NCI-H460 (cell line): ENCODE measurements around the gene GALNT13. TPM values are rescaled to one million over a fixed set of nuclear protein-coding genes. Genes with fewer than 3 reads are reported as not detected.

Experiments
- DNase-seq: peaks from one replicate; pipeline ENCODE4 v3.0.0-alpha.2; 2016; ENCODE audit warnings: low read depth; ENCODE audit errors: extremely low read depth
- polyA plus RNA-seq: library from polyadenylated mRNA; depleted of rRNA; stranded (reverse); fragments of >200 nt; gene quantifications from 2 replicates; pipeline ENCODE4 v1.2.3, GENCODE V29; 2014; cell fraction: nucleus; rRNA removed
- total RNA-seq: library from RNA; depleted of rRNA; stranded (reverse); fragments of >200 nt; shearing (Covaris generic); gene quantifications from 2 replicates; pipeline ENCODE4 v1.2.3, GENCODE V29; 2014; rRNA removed

Gene GALNT13
- total RNA-seq: 30.7 and 35.1 TPM in 2 replicates
- 21.5 and 36.1 TPM in 2 replicates for polyA plus RNA-seq

DNA sequence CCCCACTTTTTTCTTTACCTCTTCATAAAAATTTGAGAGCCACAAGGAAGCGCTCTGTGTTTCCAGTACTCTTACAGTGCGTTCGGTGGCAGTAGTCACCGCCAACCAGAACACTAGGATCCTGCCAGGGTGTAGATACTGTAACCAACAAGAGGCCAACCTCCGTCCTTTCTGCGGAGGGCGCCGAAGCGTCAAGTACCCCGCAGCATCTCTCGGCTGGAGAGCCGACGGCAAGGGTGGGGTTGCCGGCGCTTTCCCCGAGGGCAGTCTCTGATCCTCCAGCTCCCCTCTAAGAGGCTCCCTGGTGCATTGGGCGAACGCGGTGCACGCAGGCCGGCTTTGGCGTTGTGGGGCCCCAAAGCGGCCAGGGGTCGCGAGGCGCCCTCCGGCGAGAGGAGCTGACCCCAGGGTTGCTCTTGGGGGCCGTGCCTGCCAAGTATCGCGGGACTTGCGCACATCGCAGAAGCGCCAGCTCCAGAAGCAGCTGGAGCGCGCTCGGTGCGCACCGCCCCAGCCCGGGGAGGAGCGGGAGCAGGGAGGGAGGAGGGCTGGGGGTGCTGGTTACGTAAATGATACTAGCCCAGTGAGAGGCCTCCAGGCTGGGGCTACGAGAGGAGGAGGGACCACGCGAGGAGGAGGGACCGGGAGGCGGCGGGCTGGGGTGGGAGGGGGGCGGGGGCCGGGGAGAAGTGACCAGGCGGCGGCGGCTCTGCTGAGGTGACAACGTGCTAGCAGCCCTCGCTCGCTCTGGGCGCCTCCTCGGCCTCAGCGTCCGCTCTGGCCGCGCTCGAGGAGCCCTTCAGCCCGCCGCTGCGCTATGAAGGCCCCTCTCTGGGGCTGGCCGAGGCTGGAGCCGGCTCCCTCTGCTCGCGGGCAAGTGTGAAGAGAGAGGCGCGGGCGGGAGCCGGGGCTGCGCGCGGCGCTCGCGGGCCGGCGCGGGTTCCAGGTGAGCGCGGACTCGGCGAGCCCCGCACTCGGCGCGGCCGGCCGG is at the start of gene GALNT13:
TSS of gene GALNT13 (plus strand) at position 692 of the 991 bp plus-strand sequence.
- peak; percentile 96 for DNase-seq

DNA sequence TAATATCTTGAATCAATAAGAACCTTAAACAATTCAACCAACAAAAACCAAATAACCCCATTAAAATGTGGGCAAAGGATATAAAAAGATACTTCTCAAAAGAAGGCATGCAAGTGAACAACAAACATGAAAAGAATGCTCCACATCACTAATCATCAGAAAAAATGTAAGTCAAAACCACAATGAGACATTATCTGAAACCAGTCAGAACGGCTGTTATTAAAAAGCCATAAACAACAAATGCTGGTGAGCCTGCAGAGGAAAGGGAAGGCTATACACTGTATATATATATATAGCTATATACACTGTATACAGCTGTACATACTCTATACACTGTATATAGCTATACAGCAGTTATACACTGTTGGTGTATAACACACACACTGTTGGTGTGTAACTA is 47.8 kb upstream of the GALNT13 start:
- DNase-seq: no peak

DNA sequence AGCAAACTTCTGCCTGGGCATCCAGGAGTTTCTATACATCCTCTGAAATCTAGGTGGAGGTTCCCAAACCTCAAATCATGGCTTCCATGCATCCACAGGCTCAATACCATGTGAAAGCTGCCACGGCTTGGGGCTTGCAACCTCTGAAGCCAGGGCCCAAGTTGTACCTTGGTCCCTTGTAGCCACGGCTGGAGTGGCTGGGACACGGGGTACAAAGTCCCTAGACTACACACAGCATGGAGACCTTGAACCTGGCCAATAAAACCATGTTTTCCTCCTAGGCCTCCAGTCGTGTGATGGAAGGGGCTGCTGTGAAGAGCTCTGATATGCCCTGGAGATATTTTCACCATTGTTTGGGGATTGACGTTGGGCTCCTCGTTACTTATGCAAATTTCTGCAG is 43.4 kb upstream of the GALNT13 start:
- DNase-seq: no peak

DNA sequence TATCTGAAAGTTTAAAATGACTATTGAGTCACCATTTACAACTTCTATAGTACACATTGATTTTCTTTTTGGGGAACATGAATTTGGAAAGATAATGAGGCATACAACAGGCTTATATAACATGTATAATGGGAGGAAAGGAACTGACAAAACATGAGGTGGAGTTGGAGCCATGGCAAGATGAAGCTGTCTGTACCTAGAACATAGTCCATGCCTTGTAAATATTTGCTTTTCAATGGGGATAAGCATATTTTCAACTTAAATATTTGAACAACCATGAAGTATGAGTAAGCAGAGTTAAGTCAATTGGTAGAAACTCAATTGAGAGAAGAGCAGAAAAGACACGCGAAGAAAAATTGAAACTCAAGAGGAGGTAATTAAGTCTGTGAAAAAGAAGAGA is 37.1 kb upstream of the GALNT13 start:
- no peak for DNase-seq

DNA sequence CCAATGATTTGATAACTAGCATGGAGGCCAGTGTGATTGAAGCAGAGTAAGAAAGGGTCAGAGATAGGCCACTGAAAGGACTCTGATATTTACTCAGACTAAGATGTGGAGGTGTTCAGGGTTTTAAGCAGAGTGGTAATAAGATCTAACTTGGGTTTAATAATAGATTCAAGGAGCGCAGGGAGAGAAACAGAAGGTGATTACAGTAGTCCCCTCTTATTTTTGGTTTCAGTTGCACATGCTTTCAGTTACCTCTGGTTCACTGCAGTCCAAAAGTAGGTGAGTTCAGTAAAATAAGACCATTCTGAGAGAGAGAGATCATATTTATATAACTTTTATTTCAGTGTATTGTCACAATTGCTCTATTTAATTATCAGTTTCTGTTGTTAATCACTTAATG is 13.5 kb upstream of the GALNT13 start:
- DNase-seq: no peak

DNA sequence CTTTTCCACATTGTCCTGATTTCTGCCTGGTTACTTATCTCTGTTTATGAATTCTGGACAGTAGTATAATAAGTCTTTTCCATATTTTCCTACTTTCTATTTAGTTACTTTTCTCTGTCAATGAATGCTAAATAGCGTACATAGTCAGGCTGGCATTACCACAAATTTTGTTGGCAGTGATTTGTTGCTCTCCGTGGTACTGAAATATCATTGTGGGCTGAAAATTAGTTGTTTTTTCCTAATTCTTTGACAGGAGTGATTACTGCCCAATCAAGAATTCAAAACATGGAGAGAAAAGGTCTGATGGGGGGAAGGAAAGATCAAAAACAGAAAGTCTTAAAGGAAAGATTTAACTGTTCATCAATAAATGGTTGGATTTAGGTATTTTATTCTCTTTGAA is 7.7 kb upstream of the GALNT13 start:
- DNase-seq: no peak

DNA sequence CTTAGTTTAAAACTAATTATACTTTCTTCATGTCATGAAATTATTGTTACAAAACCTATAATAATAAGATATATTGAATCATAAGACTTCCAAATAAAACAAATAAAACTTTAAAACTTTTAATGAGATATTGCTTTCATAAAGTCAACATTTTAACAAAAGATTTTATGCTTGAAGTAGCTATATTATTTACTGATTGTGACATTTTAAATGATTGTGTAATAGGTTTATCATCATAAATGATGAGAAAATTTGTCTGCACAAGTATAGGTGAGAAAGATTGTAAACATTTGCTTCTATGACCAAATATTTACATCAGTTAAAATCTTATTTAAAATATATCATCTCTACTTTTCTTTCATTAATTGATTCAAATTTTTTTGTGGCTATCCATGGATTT is 5.1 kb upstream of the GALNT13 start:
- DNase-seq: no peak

DNA sequence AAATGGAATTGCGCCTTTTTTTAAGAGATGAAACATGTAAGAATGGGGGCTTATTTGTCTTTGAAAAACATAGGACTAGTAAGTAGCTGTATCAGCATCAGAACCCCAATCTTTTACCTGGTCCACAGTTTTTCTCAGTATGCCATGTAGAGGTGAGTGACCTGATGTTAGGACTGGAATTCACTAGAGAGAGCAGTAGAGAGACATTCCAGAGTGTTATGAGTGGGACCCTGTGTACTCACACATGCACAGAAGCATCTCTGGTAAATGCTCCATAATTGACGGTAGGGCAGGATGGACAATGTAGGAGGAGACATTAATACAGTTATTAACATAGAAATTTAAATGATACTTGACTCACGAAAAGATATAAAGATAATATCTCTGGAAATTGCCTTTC is 1.4 kb upstream of the GALNT13 start:
- peak; percentile 52 for DNase-seq

DNA sequence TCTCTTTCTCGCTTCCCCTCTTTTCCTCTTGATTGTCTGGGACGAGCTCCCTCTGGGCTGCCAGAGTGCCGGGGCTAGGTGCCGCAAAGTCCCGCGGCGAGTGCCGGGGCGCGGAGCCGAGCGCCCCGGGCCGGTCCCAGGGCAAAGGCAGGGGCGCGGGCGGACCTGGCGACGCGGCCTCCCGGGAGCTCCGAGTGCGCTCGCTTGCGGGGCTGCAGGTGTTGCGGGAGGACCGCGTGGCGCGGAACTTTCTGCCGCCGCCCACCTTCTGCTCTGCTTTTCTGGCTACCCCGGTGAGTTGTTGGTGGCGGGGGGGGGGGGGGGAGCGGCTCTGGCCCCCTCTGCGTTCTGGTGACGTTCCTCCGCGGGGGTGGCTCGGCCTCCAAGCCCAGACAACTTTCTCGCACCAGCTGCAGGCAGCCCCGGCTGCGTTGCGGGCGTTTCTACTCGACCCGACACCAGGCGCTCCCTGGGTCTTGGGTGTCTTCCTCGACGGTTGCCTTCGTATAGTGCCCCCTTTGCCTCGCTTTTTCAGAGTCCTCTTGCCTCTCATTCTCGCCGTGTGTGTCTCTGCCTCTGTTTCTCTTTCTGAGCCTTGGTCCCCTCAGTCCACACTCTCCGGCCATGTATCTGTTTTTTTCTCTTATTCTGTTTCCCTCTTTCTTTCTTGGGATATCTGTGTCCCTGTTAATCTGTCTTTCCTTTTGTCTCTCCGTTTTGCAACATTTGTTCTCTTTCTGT is 759 bp downstream of the GALNT13 start:
- no peak for DNase-seq

DNA sequence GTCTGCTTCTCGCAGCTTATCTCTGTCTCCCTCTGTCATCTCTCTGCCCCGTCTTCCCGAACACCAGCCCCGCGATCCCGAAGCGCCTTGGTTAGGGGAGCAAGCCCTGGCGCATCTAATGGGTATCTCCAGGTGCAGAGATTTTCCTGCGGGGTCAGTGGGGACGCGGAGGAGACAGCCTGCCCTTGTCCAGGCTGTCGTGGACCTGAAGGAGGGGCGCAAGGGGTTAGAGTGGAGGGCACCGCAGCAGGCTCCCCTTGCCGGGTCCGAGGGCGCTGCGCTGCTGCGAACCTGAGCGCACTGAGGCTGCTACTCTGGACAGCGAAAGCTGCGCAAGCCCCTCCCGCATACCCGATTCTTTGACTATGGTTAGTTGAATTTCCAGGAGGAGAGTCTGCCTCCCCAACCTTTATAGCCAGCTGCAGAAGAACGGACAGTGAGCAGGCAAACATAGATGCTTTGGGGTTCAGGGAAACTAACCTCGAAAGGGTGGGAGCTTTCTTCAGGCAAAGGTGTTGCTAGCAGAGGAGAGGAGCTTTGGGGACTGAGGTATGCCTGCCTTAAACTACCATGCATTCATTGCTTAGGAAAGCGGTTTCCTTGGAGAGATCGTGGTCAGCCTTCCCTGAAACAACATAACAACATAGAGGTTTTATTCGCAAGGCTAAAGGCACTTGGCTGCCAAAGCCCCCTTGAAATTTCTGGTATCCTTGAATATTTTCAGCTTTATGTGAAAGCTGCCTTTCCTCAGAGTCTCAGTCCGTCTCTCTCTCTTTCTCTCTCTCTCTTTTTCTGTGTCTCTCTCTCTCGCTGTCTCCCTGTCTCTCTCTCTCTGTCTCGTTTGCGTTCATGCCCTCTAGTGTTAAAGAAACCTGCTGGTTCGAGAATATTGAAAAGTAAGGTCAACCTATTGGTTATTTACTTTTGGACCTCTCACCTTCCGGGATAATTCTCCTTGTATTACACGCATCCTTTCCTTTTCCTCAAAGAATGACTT is 1.6 kb downstream of the GALNT13 start:
- peak; percentile 36 for DNase-seq

DNA sequence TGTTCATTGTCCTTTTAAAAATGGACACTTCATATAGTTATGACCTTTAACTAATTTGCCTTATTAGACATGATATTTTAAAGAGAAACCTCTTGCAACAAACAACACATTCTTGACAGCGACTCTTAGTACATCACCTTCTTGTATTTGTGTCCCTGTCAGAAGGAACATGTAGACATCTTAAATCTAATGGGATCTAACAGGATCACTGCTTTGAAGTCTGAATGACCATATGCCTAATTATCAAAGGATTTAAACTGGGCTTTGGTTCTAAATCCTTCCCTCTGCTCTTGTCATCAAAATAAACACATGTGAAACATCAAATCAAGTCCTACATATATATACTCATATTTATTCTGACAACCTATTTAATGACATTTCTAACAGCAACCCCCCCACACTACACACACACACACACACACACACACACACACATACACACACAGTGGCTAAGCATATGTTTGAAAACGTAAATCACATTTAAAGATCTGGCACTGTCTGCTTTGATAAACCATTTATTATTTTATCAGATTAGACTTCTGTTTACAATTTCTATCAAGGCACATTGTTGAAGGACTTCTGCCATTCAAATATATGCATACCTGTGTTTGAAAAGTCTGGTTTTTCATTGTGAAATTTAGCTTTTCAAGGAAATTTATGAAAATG is 4.2 kb downstream of the GALNT13 start:
- DNase-seq: no peak

DNA sequence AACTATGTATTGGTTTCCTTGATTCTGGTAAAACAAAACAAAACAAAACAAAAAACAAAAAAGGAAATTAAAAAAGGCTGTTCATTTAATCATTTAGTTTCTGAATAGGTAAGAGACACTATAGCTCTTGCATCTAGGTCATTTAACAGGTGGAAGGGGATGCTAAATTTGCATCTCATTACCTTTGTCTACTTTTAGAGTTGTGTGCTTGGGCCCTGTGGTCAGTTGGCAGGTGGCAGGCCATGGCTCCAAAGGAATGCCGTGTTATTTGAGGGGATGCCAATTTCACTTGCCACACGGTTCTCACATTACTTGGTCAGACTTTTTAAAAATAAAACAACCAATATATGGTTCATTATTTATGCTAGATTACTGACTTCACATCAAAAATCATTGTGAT is 9.2 kb downstream of the GALNT13 start:
- no peak for DNase-seq

DNA sequence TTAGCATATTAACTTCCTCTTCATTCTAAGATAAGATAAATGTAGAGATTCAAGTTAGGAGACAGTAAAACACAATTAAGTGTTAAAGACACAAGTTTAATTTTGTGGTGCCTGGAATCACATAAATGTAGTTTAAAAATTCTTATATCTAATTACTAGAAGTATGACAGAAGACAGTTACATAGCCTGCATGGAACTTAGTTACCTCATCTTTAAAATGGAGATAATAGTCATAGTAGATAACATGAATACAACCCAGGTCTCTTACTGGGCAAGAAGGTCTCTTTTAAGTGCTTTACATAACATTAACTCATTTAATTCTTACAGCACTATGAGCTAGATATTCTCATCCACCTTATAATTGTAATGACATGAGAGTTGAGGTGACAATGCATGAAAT is 15.1 kb downstream of the GALNT13 start:
- DNase-seq: no peak

DNA sequence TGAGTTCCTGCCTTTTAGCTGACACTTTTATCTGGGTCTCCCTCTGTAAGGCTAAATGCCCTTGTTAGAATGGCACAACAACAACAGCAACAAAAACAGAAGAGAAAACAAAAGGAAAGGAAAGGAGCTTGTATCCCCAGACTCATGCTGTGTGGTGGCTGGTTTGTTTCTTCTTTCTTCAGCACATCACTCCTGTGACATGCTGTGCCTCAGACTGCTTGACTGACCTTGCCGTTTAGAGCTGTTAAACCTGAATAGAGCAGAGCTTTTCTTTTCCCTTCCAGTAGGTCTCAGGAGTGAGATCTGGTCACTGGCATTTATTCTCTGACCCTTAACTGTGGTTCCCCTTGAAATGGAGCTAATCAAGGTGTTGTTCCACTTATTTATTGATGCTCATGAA is 18.9 kb downstream of the GALNT13 start:
- DNase-seq: no peak

DNA sequence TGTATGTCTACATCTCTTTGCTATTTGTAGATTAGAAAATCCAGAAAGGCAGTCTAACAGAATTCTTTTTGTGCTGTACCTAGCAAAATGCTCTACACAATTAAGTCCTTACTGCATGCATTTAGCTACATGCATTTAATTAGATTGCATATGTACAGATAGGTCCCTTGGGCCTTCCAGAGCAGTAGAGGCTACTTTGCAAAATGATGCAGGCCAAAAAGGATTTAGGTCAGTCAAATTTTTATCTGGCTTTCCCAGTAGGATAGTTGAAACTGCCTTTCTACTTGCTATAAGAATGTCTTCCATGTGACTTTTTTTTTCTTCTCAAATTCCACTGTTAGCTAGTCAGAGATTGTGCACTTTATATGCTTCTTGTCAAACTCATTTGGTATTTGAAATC is 19.3 kb downstream of the GALNT13 start:
- no peak for DNase-seq

DNA sequence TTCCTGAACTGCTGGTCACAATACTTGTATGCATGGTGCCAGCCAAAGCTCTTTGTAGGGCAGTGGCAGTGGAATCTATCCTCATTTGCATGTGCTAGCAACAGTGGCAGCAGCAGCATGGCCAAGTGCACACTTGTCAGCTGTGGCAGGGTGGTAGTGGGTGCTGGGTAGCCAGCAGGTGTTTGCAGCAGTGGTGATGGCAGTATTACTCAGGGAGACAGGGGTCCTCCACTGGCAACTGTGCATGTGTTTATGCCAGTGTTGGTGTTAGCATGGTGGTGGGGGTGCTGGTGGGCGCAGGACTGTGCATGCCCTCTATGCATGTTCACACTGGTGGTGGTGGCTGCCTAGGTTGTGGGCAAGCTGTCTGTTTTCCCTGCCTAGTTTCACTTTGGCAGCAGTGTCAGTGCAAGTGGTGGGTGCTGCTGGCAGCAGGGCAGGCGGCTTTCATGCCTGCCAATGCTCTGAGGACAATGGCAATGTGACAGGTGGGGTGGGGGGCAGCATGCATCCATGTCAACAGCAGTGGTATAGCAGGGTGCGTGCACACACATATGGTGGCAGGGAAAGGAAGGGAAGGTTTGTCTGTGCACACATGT is 41.2 kb downstream of the GALNT13 start:
- DNase-seq: no peak

DNA sequence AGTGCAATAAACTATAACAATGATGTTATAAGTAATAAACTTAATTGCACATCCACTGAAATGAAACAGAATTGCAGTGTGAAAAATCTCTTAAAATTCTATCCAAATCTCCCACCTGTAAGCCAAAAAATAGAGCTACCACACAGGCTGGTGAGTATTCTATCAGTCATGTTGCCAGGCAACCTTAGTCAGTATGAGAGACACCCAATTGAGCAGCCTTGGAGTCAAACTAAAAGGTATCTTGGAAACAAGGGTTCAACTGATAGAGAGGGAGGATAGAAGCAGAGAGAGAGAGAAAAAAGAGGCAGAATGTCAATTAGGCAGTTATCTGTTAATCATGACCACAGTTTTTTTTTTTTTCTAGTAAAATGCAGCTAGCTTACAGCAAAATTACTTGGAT is 45.8 kb downstream of the GALNT13 start:
- no peak for DNase-seq

DNA sequence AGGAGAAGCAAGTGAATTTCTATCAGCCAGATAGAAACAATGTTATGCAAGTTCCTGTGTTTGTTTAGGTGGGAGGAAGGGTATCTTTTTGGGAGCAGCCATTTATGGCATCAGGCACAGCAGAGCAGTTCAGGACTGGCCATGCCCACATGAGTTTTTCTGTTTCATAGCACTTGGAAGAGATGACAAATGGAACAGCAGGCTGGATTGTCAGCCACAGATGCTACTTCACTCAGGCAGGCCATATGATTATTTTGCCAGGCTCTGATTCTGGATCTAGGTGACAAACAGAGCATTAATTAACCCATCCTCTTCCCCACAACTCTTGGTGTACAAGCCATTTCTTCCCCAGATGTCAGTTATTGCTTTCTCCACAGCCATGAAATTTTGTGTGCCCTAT is 63.8 kb downstream of the GALNT13 start:
- no peak for DNase-seq

DNA sequence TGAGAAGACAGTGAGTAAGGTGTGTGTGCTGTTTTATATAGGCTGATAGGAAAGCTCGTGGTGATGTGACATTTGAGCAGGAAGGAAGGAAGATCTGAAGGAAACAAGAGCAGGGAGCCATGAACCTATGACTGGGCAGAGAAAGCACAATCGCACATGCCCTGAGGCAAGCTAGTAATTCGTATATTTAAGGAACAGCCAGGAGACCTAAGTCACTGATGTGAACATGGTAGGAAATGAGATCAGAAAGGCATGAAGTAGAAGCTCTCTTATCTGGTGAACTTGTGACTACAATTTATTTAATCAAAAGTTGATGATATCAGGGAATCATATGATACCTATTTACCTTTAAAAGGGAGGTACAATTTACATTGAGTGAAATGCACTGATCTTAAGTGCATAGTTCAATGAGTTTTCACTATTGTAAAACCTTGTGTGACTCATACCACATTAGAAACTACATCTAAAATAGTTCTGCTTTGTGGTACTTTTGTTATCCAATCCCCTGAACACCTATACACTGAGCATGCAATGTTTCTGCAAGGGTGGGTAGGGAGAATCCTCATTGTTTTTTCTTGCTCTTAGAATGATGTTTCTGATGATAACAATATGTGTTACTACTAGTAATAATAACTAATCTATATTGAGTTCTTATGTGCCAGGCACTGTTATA is 67.5 kb downstream of the GALNT13 start:
- no peak for DNase-seq
